Measurements from ENCODE around the gene CA10. TPM values are rescaled to one million over a fixed set of nuclear protein-coding genes. Genes with fewer than 3 reads are reported as not detected.

Gene CA10
- total RNA-seq, 1 donor from 2014 or later, result not detected

DNA sequence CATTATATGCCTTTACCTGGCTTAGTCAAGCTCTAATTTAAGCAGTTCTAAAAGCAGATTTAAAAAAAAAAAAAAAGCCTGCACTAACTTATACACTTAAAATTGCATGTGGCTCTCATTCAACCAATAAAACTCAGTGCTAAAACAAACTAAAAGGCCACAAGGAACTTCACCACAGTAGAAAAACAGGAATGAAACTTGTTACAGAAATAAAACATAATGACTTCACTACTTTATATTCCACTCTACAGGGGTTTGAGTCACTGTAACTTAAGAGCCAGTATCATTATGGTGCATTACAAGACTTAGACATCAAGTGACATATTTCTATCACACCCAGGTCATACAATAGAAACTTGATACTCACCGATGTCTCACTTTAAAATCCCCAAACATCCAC lies 11.1 kb downstream of the CA10 start:
- no peak for DNase-seq (ENCODE audit: low spot score)

DNA sequence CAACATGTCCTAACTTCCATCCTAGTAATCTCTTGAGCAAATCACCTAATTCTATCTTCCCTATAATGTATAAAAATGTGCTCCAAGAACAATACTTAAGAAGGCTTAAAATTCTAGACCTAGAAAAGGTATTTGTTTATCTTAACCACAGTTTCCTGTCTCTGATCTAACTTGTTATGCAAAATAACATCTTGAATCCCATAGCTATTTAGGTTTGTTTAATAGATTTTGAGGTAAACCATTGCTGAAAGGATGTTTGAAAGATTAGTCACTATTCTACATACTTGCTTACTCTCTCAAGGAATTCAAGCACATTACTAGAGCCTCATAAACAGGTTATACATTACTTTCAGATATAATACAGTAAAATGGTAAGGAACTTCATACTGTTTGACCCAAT lies 13.0 kb downstream of the CA10 start:
- DNase-seq (ENCODE audit: low spot score), result no peak

DNA sequence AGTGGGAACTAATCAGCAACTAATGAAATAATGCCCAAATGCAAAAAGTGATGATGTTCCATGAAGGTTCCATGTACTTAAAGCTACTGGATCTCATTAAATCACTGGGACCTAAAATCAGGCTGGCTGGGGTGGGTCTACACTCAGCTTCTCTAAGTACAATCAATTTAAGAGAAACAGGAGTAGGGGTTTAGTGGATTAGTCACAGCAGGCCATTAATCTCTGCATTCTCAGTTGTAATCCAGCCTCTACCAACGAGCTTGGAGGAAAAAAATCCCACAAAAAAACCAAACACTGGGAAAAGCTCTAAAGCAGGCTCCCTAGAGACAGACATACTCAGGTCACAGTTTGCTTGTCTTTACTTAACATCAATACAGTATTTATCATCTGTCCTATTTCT lies 15.0 kb downstream of the CA10 start:
- no peak for DNase-seq (ENCODE audit: low spot score)

DNA sequence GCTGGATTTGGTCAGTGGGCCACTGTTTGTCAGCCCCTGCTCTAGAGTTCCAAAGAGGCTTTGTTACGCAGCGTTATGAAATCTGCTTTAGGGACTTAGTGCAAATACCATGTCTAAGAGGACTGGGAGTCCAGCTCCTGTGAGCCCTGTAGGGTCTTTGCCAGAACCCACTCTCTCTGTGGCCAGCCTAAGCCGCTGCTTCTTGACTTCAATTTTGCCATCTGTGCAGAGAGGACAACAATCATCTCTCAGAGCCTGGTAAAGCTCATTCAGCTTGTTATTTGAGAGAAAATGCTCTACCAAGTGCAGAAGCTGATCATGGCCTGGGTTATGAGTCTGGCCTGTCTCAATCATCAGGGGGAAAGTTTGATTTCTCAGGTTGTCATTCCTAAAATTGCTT lies 17.9 kb downstream of the CA10 start:
- DNase-seq (ENCODE audit: low spot score), result no peak

DNA sequence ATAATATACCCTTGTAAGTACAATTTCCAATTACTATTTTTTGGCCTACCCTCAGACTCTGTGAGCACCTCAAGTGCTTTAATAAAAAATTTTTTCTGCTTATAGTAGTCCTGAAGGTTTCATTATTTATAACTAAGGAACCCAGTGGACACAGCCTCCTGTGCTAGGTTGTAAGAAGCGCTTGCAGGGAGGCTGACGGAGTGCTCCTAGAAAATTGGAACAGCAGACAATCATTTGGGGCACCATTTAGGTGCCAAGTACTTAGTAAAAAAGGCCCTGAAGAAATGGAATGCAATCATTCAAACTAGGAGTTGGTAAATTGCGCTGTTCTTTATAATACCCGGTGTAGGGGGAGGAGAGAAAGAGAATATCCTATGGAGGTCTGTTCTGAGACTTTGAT lies 19.8 kb downstream of the CA10 start:
- DNase-seq (ENCODE audit: low spot score), result no peak

DNA sequence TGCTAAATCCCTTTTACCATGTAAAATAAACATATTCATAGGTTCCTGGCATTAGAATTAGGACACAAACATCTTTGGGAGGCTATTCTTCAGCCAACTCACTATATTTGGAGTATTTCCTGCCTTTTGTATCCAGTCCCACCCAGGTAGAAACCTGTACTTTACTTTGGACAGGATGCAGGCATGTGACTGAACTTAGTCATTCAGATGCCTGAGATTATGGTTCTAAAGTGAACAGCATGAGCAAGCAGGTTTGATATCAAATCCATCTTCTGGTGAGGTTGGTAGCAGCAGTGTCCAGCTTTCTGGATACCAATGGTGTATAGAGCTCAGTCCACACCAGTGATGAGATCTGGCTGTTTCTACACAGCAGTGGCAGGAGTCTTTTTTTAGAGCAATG lies 20.2 kb downstream of the CA10 start:
- DNase-seq (ENCODE audit: low spot score), result no peak

DNA sequence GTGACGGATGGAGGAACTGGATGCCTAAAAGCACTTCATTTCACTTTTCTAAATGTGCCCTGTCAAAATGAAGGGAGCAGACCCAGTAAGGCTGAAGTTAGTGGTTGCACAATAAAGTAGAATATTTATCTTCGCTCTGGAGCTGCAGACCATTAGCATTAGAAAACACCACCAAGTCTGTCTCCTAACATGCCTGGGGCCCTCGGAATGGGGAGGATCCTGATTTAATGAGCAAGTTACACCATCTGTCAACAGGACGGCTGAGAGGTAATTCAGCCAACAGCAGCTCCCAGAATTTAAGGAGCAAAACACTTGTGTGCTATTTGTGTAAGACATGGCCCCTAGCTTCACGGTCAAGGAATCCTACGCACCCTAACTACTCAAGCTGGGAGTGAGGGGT lies 22.3 kb downstream of the CA10 start:
- no peak for DNase-seq (ENCODE audit: low spot score)

DNA sequence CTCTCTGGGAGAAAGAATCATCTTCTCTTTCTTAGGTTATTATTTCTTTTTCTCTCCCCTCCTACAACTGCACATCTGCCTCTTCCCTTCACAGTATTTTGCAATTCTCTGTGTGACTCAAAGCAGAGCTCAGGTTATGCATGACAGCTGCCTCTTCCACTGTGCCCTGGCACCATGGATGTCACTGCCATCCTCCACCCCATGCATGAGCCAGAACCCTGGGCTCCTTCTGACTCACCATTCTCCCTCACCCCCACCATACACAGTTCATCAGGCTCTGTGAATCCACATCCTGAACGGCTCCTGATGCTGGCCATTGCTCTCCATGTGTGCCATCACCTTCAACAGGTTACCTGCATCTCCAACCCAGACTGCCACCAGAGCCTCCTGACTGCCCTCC lies 23.9 kb downstream of the CA10 start:
- no peak for DNase-seq (ENCODE audit: low spot score)

DNA sequence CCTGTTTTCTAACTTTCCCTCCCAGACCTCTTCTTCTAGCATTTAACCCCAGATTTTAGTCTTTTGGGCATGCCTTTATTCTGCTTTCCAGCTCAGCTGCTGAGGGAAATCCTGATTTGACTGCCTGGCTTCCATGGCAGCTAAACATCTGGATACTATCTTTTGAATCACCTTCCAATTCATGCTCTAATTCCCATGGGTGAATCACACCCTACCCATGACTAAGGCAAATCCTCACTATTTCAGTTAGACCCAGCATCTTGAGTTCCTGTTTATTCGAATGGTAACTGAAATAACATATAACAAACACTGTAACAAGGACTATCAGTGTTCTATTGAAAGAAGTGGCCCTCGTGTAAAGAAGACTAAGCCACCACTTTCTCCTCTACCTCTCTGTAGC lies 29.8 kb downstream of the CA10 start:
- DNase-seq (ENCODE audit: low spot score), result no peak

DNA sequence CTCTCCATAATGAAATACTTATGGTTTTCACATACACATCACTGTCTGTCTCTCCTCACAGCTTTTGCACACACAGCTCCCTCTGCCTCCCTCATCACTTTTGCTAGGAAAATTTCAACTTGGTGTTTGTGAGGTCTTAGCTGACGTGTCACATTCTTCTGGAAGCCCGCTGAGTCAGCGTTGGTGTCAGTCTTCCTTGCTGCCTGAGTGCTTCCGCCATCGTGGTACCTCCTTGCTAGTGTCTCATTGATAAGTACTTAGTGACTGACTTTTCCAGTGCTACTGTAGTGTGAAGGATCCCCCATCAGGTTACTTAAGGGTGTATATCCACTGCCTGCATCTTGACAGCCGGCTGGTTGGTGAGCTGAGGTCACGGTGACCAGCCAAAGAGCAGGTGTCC lies 33.5 kb downstream of the CA10 start:
- no peak for DNase-seq (ENCODE audit: low spot score)

DNA sequence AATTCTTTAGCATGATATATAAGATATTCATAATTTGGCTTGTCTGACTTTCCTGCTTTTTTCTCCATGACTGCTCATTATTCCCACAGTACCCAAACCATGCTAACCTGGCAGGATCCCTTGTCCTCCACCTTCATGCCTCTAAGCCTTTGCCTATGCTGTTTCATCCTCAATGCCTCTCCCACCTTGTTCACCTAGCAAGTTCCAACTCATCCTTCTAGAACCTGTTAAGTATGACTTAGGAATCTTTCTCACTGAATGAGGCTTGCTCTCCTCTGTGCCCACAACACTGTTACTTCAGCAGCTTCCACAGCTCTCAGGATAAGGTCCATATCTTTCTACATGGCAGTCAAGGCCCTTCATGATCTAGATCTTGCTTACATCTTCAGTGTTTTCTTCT lies 34.0 kb downstream of the CA10 start:
- DNase-seq (ENCODE audit: low spot score), result no peak

DNA sequence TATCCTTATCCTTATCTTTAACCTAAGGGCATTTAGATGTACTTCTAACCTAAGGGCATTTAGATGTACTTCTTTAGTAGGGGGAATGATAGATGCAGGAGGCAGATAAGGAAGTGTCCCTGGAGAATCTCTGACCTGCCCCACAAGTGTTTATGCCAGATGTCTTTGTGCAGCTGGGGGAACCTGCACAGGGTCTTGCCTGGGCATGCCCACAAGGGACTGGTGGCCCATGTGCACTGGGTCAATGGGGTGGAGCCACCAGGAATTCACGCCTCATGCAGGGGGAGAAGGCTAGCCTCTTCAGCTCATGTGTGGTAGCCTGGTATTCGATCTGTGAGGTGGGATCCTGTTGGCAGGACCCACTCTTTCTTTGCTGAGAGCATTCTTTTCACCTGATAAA lies 38.0 kb downstream of the CA10 start:
- no peak for DNase-seq (ENCODE audit: low spot score)

DNA sequence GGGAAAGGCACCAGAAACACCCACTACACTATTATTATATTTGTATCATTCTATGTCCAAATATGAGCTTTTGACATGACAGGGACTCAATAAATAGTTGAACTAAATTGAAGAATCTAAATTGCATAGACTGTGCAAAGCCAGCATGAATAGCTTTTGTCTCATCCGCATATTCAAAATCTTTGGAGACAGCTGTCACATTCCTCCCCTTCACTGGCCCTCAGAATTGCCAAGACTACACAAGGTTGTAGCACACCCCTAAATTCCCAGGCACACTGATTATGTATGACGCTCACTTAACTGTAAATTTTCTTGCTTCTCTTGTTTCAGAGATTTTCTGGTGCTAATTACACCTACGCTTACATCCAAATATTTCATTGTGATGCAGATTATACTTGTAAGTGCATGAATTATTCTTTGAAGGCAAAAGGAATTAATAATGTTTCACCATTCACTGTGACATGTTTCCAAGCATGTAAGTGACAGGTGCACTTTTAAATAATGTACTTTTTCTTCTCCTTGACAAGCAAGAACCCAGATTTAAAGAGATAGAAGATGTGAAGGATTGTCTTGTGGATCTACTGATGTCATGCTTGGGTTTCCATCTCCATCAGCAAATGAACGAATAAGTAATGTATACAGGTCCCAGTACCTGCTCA lies 47.5 kb downstream of the CA10 start:
- no peak for DNase-seq (ENCODE audit: low spot score)

DNA sequence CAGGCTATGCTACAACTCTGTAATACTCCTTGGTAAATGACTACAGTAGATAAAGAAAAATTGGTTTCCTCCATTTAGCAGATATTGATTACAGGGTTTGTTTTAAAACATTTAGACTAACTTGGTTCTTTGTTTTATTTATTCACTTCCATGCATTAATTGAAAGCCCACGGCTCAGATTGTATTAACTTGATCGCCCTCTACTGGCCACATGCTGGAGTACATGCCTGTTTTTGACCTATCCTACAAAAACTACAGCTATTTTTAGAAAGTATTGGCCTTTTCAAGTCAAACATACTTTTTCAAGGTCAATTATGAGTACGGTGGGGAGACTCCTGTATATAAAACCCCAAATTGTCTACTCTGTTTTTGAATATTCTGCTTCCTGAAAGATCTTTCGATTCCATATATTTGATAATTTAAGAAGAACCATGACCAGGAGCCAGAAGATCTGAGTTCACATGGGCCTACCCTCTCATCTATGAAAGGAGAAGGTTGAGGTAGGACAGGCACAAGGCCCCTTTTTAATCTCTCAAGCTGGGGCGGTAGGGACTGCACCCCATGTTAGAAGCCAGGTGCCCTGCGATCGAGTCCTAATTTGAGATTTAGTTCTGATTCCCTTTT lies 51.8 kb downstream of the CA10 start:
- no peak for DNase-seq (ENCODE audit: low spot score)

DNA sequence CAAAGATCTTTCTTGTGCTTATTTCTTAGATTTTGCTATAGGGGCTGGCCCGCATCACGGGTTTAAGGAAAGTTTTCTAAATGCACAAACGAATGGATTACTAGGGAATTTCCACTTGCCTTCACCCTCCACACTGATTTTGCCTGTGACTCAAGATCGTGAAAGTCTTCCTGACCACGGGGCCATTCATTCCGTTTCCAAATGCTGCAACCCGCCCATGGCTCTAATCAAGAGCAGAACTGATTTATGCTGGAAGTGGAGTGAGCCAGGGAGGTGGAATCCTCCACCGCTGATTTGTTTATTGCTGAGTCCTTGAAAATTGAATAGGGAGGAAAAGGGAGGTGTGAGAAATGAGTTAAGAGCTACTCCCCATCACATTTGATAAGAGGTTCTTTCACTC lies 52.4 kb downstream of the CA10 start:
- no peak for DNase-seq (ENCODE audit: low spot score)

DNA sequence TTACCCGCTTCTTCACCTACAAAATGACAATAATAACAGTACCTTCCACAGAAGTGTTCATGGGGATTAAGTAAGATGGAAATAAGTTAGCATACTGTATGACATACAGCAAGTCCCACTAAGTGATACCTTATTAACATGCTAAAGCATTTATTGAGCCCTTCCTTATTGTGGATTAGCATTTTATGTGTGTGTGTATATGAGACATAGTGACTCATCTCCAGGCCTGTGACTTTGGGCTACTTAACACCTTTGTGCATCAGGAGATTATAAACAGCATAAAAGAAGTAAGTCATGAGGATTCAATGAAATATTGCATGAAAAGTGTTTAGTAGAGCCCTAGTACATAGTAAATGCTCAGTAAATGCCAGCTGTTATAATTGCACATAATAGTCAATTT lies 52.9 kb downstream of the CA10 start:
- DNase-seq (ENCODE audit: low spot score), result no peak

DNA sequence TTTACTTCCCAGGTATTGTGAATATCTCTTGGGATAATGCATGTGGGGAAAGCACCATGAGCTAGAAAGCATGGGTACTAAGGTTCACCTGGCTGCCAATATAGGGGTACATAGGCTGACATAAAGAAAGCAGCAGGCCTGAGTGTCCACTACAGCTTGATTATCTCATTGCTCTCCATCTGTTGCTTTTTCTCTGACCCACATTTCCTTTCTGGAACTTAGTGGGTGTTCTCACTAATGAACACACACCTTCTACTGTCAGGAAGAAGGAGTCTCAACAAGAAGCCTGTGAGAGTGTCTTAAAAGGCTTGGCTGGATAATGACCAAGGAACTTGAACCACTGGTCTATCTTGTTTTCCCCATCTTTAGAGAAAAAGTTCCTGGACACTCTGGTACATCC lies 62.5 kb downstream of the CA10 start:
- no peak for DNase-seq (ENCODE audit: low spot score)

DNA sequence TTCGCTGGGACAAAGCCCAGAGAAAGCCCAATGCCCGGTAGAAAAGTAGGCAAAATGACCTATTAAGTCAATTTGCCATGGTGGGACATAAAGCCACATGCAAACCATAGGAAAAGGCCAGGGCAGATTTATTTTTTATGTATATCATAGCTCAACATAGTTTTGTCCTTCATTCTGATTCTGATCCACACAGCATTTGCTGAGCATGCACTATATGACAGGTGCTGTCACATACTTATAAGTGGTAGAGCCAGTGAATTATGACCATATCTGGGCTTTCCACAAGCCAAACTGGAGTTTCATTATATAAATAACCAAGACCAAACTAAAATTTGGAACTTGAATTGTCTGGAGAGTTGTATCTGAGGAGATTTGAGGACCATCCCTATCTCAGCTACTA lies 74.3 kb downstream of the CA10 start:
- DNase-seq (ENCODE audit: low spot score), result no peak

DNA sequence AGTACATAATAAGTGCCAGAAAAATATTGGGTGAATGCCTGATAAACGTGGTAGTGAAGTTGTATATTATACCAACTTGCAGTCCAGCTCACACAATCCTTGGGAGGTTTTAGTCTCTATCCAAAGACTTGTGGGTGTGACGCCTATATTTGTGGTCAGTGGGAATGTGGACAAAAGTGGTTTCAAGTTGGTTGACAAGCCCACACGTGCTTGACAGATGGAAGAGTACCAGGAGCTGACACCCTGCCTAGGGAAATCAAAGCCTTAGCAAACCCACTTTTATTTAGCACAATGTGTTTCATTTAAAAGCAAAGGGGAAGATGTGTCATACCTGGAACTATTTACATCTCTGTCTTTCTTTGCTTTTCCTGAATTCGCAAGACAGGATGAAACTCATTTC lies 79.0 kb downstream of the CA10 start:
- no peak for DNase-seq (ENCODE audit: low spot score)

DNA sequence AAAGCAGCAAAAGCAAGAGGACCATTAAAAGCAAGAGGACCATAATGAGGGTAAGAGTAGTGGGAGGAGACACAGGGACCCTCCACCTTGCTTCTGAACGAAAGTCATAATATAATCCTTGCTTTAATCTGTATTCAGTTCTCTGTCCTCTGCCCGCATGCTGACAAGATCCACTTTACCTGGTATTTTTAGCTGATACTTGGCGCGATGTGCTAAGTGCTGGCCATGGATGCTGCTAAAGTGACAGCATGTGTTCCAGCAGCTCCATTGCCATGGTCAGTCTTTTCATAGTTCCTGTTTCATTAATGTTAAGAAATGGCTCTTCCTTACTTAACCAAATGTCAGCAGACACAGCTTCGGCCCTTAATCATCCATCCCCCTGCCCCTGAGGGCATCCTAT lies 86.8 kb downstream of the CA10 start:
- DNase-seq (ENCODE audit: low spot score), result no peak

DNA sequence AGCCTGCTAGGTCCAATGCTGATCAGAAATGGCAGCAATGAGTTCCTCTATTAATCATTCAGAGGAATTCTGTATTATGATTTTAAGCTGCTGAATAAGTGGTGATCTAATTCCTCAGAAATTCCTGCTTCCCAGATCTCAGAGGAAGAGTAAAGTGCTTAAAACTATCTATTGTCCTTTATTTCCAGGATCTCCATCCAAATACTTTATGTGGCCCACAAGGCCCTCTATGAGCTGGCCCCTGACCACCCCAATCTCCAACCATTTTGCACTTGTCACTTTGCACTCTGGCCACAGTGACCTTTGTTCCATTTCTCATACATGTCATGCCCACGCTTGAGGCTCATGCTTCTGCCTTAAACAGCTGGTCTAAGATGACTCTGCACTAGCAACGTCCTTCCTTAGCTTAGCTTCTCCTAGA lies 93.7 kb downstream of the CA10 start:
- DNase-seq (ENCODE audit: low spot score), result no peak

DNA sequence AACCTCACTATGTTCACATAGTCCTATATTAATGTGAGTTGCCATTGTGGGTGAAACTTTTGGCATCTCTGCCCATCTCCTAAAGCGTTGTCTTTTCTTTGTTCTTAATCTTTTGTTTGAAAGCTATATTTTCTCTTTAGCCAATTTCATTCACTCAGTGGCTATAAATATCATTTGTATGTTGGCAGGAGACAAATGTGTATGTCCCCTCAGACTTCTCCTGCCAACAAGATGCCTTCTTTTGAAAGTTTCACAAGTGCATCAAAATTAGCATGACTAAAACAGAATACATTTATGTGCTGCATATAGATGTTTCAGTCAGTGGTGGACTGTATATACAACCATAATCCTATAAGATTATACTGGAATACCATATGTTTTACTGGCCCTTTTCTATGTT lies 109.0 kb downstream of the CA10 start:
- DNase-seq (ENCODE audit: low spot score), result no peak

DNA sequence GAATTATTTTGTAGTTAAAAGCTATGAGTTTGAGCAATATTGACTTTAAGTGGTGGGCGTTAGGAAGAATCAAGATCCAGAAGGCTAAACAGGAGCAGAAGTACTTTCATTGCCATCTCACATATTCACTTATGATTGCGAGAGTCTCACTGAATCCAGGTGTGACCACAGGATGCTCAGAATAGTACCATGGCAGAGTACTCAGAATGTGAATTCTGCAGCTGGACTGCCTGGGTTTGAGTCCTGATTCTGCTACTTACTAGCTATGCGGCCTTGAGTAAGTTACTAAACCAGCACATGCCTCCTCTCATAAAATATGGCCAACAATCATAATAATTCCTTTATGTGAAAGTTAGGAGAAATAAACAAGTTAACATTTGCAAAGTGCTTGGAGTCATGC lies 109.5 kb downstream of the CA10 start:
- no peak for DNase-seq (ENCODE audit: low spot score)

Data from mesenteric fat pad (tissue), 1 donor.